Kasumi-1 (cell line): ENCODE results near the gene SOHLH2.

Source experiments
- DNase-seq, 2 experiments: peaks; one replicate each; lab custom pipeline; 2025; lab: John Stamatoyannopoulos, UW

SOHLH2 gene, protein sequence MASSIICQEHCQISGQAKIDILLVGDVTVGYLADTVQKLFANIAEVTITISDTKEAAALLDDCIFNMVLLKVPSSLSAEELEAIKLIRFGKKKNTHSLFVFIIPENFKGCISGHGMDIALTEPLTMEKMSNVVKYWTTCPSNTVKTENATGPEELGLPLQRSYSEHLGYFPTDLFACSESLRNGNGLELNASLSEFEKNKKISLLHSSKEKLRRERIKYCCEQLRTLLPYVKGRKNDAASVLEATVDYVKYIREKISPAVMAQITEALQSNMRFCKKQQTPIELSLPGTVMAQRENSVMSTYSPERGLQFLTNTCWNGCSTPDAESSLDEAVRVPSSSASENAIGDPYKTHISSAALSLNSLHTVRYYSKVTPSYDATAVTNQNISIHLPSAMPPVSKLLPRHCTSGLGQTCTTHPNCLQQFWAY

DNA sequence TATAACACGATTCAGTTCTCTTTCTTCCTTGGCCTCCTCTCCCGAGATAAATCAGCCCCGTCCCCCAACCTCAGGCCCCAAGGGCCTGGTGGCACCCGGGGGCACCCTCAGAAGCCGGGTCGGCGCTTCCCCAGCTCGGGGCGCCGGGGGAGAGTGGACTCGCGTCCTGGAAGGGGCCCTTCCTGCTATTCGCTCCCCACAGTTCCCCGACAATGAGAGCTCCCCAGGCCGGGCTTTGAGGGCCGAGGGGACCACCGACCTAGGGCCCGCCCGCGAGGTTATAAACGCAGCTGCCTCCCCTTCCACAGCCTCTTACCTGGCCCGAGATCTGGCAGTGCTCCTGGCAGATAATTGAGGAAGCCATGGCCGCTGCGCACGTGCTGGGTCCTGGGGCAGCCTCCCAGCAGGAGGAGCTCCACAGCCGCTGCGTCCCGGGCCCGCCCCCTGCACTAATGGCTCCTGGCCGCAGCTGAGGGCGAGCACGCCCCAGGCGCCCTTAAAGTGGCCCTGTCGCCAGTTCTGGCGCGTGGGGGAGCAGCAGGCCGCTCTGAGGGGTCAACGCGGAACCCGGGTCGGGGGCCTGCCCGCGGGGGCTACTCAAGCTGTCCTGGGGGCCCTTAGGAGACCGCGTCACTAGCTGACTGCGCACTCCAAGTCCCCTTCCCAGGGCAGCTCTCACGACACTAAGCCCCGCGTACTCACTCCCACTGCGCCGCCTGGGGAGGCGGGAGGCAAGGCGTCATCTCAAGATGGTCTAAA, at the start of gene SOHLH2:
TSS of gene SOHLH2 (minus strand) at position 394 of the 759 bp plus-strand sequence. CDS start at position 364, 30 bp downstream.
- DNase-seq = no peak

DNA sequence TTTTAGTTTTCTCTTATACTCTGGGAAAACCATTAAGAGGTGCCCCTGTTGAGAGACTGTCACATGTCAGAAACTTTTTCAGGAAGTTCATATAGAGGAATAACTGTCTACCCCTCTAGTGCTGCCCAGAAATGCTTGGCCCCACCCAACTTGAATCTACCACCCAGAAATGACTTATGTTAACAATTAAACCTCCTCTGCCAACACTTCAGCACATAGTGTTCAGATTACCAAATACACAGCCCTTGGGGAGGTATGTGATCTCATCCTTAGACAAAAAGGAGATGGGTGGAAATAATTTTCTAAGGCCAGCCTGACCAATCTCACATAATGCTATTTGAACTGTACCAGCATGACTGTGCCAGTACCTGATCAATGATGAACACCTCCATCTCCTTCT, 47.6 kb upstream of the SOHLH2 start:
- no peak for DNase-seq

DNA sequence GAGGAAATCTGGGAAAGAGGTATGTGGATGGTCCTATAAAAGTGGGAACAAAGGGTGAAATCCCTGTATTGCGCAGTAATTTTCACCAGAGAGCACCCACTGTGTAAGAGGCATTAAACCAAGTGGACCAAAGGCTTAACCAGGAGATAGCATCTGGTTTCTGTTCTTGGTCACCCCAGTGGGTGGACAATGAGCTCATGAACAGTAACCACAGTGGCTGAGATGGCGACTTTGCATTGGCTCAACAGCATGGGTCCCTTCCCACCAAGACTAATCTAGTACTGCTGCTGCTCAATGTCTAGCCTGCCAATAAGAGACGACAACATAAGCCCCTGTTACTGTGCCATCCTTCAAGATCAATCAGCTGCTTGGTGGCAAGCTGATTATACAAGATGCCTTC, 46.7 kb upstream of the SOHLH2 start:
- DNase-seq = no peak

DNA sequence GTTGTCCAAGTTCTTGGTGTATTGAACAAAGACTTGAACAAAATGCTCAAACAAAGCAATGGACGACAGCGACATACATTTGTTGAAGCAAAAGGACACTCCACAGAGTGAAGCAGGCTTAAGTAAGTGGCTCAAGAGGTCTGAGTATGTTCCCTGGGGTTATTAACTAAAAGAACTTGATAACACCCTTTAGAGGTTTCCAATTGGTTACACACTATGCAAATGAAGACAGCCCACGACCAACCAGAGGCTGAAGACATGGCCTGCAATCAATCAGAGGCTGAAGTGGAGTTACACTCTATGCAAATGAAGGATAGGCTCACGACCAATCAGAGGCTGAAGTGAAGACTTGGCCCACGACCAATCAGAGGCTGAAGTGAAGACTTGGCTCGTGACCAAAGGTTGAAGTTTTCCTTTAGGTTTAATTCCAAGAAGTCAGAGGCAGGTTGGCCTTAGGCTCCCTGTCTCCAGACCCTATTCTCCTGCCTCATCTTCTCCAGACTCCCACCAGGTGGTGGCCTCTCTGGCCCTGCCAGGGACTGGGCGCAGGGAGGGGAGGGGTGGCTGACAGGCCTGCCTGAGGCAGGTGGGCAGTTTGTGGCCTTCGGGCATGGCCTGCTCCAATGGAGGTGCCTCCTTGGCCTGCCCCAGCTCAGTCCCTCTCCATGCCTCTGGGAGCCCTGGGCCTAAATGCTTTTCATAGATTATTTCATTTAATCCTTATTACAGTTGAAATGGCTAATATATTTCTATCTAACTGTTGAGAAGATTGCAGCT, 45.2 kb upstream of the SOHLH2 start:
- DNase-seq = no peak

DNA sequence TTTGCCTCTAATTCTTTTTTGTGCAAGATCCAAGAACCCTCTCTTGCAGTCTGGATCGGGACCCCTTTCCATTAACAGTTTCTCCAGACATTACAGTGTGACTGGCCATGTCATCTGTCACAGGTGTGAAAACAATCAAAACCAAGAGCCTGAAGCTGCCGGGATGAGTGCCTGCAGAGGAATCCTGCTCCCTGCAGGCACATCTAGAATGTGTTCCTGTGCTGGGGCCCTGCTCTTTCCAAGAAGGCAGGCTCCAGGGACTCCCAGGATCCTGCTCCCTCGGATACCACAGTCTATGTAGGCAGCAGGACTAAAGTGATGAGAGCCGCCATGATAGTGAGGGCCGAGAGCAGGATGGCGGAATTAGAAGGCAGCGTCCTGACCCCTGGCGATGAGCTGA, 44.5 kb upstream of the SOHLH2 start:
- DNase-seq = no peak

DNA sequence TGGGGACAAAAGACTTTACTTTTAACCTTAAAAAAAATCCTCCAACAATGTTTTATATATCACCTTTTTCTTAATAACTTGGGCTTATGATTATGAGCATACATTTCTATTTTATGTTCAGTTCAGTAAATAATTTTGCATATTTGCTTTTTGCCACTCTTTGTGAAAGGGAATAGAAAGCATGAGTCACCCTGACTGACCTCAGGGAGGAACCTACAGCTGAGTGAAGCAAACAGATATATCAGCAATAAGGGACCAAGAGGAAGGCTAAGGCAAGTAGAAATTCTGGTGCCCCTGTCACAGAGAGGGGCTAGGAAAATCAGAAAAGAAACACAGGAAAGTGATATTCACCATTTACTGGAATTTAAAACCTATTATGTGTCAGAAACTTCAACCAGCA, 37.2 kb upstream of the SOHLH2 start:
- no peak for DNase-seq

DNA sequence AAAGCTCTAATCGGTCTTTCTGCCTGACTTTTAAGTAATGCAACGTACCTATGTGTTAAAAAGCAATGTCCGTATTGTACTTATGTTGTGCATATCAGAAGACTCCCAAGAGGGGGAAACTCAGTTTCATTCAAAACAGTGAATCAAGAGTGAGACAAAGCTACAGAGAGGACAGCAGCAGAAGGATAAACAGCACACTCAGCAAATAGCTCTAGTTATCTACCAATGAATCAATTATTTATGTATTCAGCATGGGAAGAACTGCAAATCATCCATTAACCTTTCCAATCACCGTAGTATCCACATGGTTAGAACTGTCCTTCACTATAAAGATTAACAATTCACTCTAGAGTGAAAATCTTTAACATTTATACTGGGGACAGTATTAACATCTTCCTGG, 36.7 kb upstream of the SOHLH2 start:
- DNase-seq = no peak

DNA sequence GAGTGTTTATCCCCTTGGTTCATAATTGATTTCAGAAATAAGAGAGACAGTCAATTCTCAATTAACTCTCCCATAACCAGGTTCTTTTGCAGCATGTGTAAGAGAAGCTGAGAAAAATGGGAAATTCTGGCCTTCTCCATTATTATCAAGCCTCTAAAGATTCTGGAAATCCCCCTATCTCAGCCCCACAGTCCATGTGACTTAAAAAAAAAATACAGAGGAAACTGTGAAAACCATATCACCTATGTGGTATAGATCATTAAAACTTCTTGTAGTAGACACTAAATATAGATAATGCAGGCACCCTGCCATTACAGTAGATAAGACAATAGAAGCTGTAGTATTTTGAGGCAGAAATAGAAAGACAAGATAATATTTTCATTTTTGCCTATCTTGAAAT, 34.3 kb upstream of the SOHLH2 start:
- no peak for DNase-seq

DNA sequence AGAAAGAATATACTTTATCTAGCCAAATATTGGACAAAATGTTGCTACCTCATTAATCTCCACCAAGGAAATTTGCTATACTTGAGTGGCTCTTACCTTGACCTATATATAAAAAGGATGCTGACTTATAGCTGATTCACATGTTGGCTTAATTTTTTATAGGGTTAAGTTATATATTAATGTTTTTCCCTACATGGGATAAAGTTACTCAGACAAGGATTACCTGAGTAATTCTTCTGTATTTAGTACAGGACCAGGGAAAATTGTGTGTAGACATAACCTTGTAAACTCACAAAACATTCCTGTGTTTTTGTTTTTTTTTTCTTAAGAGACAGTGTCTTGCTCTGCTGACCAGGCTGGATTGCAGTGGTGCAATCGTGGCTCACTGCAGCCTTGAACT, 30.6 kb upstream of the SOHLH2 start:
- DNase-seq = no peak

DNA sequence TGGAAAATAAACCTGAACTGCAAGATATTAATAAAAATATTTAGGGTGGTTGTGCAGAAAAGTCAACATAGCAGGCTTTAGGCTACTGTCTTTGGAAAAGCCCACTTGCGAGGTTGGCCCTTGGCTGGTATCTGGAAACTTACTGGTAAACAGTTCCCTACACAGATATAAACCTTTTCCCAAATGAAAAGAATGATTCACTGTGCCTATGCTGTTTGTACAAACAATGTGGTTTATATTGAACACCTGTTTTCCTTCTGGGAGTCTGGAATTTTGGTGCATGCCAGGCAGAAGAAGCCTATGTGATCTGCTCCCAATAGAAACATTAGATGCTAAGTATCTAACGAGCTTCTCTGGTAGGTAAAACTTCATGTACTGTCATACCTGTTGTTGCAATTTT, 29.7 kb upstream of the SOHLH2 start:
- DNase-seq = no peak

DNA sequence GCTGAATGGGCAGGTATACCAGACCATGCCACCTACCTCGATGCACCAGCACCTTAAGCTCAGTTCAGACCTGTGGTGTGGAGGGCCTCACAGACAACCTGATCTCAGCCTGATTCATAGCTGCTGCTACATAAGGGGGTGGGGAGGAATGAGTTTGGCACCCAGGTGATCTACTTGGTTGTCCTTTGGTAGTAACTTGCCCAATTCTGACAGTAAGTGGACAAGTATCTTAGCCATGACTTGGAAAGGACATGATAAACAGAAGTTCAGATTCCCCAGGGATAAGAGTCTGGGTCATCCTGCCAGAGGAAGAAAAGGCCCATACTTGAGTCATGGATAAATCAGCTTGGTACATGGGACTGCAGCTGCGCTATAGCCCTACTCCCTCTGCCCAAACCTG, 28.4 kb upstream of the SOHLH2 start:
- no peak for DNase-seq

DNA sequence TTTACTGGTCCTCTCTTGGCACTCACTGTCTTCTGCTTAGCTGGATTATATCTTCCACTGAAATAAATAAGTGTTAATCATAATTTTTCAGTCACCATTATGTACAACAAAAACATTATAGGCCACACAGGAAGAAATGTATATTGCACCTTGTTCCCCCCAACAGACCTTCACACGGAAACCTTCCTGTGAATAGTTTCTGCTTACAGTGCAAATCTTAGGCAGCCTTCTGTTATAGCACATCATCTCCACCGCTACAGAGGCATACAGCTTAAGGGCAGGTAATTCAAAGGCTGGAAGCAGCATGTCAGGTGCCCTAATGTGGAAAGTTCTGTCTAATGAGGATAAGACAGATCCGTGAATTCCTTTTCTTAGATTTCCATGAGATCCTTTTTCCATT, 16.9 kb upstream of the SOHLH2 start:
- DNase-seq = no peak

DNA sequence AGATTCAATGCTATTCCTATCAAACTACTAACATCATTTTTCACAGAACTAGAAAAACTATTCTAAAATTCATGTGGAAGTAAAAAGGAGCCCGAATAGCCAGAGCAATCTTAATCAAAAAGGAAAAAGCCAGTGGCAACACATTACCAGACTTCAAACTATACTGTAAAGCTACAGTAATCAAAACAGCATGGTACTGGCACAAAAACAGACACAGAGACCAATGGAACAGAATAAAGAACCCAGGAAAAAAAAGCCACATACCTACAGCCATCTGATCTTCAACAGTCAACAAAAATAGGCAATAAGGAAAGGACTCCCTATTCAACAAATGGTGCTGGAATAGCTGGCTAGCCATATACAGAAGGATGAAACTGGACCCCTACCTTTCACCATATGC, 10.4 kb upstream of the SOHLH2 start:
- no peak for DNase-seq

DNA sequence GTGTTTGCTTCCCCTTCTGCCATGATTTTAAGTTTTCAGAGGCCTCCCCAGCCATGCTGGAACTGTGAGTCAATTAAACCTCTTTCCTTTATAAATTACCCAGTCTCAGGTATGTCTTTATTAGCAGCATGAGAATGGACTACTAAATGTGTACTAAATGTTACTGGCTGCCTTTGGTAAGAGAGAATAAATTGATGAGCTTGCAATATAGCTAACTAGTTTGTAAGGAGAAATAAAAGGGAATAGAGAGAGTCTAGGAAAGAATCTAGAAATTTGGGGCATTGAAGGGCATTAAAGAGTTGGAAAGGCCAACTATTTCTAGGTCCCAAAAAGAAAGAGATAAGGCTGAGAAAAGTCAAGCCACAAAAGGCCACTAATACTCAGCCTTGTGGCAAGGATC, 5.5 kb upstream of the SOHLH2 start:
- DNase-seq = no peak

DNA sequence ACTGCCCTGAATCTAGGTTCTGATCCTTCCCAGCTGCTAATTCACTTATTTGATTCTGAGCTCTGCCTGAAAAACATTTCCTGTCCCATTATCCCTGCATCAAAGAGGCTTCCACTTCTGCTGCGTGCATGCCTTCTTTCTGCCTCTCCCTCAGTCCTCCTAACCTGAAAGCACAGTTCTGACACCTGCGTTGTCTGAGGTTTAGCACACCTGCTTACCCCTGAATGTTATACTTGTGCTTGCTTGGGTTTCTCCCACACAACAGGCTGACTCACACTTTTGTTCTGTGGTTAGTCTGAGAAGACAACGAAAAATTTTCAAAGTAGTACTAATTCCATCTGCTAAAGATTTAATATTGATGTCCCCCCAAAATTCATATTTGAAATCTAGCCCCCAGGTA, 3.1 kb upstream of the SOHLH2 start:
- DNase-seq = no peak

DNA sequence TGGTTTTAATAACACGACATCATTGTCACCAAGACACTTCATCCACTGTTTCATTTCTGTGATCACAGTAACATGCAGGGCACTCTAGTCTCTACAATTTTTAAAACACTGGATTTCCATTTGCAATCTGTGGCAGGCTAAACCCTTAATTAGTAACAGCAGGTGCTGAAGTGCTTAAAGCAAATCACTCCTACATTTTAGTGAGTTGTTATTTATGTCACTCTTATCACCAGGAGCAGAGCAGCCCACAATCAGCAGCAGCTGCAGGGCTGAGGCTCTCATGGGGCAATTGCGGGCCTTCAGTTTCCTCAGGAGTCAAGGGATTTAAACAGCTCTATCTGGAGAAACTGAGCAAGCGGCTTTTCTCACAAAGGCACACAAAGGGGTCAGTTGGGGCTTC, 1.6 kb downstream of the SOHLH2 start:
- DNase-seq = no peak

DNA sequence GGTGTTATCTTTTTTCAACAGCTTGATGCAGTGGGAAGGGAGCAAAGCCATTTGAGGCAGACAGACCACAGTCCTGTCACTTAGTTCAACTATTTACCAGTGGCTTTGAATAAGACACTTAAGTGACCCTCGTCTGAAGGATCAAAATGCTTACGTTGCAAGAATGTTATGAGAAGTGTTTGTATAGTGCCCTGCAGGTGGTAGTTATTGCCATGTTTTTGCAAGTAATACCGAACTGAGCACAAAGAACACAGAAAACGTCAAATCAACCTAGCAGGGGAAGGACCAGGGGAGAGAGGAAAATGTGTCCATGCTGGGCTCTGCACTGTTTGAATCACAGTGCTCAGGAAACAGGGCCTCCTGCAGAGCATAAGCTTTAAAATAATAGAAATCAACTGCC, 2.8 kb downstream of the SOHLH2 start:
- DNase-seq = no peak

DNA sequence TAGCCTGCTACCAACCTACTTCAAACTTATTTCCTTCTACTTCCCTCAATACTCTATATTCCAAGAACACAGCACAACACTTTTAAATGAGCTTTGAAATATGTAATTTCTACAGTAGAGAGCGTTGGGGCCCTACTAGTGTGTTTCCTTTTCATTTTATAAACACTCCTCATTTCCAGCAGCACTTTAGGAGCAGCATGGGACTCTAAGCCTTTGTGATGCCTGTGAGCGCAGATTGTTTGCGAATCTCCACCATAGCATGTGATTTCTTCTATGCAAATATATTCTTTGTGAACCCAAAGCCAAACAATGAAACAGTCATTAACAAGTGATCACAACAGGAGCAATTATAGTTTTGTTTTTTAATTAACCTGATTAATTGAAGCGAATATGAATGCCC, 3.6 kb downstream of the SOHLH2 start:
- no peak for DNase-seq

DNA sequence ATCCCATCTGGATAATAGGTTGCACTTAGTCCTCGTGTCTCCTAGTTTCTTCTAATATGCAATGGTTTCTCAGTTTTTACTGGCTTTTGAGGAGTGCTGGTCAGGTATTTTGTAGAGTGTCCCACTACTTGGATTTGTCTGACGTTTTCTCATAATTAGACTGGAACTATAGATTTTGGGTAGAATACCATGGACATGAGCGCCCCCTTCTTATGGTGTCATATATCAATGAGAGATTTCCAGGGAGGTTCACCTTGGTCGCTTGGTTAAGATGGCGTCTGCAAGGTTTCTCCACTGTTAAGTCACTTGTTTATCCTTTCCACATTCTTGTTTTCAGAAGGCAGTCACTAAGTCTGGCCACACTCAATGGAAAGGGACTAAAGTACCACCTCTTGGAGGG, 6.7 kb downstream of the SOHLH2 start:
- no peak for DNase-seq

DNA sequence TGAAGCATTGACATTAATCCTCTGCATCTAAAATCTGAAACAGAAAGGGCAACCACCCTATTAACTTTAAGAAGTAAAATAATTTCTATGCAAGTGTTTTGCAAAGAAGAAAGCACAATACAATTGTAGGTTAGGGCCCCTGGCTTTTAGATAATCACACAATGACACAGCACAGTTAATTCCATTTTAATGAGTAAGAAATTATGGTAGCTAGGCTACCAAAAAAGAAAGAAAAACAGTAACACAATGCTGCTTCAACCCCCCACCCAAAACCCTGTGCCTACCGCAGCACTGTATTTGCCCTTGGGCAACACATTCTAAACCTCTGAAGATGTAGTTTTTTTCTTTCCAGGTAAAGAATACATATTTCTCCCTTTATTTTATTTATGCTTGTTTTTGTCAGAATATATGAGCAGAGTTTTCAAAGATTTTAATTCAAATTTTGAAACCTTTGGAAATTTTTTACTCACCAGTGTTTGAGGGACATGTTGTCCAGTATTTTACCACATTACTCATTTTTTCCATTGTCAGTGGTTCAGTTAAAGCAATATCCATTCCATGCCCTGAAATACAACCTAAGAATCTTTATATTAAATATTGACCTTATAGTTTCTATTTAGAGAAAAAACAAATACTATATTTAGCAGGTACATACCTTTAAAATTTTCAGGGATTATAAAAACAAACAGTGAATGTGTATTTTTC, 21.1 kb downstream of the SOHLH2 start:
- DNase-seq = no peak

DNA sequence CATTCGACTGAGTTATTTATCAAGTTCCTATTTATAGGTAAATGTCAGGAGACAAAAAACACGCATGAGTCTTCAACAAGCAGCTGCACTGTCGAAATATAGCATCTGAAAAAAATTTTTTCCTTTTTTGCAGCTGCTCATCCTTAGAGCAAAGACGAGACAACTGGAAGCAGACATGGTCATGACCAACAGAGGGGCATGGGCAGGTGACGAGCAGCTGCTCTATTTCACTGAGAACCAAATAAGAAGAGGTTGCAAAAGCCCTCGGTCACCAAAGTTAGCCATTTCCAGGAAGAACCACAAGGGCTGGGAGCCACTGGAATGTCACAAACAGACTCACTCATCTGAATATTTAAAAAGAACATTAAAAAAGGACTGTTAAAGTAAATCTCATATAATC, 22.2 kb downstream of the SOHLH2 start:
- DNase-seq = no peak

DNA sequence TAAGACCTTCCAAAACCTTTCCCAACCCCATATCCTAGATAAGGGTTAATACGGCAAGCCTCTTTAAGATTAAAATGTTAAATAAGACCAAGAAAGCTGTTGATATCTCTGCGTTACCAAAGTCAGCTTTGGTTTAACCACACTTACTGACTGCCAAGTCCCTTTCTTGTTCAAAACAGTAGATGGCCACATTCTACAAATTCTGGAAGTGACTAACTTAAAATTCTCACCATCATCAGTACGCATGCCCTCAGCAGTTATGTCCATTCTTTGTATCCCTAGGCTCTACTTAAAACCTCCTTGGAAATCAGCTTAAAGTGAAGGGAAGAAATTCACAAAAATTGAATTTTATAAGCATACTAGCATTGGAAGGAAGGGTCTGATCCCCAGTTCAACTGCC, 23.6 kb downstream of the SOHLH2 start:
- no peak for DNase-seq
